Measurements from ENCODE around the gene NCR3LG1.

NCR3LG1 gene

DNA sequence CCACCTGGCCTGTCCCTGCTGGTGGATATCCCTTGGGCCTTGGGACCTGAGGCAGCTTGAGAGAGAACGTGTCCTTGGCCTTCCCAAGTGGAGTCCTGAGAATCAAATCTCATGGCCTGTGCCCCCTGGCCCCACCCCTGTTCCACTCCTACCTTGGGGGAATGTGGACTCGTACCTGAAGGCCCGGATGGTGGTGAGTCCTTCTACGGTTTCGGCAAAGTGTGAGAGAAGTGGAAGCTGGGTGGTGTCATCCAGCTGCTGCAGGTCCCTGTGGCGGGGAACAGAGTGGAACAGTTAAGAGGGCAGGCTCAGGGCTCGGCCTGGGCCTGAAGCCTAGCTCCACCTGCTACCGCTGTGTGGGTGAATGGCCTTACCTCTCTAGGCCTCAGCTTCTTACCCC is 50.9 kb downstream of the NCR3LG1 start:
- no peak overlapping the region for H2BK5ac ChIP-seq (ENCODE audit: low read depth, low read length, poor library complexity, severe bottlenecking)
- 88% methylated on average over 8 of the region's 8 CpGs for WGBS

DNA sequence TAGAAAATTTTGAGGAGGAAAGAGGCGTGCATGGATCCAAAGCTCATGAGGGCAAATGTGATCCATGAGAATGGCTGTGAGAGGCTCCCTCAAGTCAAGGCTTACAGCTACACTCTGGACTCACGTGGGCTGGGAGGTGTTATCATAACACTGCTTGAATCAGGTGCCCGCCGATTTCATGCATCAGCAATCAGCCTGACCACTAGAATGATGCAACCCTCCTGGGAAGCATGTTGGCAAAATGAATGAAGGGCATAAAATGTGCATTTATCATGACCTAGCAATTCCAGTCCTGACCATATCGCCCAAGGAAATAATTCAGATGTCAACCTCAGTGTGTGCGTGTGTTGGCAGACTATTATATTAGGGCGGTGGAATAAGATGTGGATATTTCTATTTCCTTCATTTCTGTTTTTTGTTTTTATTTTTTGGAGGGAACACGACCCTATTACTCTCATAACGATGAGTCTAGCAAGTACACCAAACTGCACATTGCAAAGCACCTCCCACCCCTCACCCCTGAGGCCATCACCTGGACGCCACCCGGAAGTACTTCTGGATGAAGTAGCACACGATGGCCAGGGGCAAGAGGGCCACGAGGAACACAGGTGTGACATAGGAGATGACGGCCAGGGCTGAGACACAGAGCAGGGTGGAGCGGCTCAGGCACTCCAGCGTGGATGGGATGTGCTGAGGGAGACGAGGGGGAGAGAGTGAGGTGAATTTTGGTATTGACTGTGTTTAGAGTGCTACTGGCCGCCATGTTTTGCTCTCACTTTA is 52.6 kb downstream of the NCR3LG1 start:
- 94% methylated on average over 15 of the region's 18 CpGs for WGBS
- Histone ChIP-seq H2BK12ac (ENCODE audit: low read length in 2 of 2) (no peak overlapping the region), H4K8ac (ENCODE audit: low read length) (no peak overlapping the region), H3K4me1 (ENCODE audit: control insufficient read depth, insufficient read depth, low read depth, low read length) (peaks cover 2% of the 10 kb centered on the region), H3K18ac (ENCODE audit: low read depth in 1 of 2, low read length in 2 of 2) (no peak overlapping the region), H3K9ac (ENCODE audit: low read length) (no peak overlapping the region), H2BK15ac (ENCODE audit: low read depth, poor library complexity, severe bottlenecking) (no peak overlapping the region), H3K36me3 (ENCODE audit: control insufficient read depth in 1 of 2, insufficient read depth in 2 of 2, low read depth in 1 of 2, low read length in 2 of 2) (no peaks in the 10 kb centered on the region), H3K4ac (ENCODE audit: low read depth in 1 of 2, low read length in 2 of 2) (no peak overlapping the region), H3K27ac (ENCODE audit: low read length, poor library complexity, severe bottlenecking) (no peak overlapping the region), H3K79me1 (replicated peaks; ENCODE audit: low read length, poor library complexity, severe bottlenecking) (no peaks in the 10 kb centered on the region), H2BK120ac (ENCODE audit: low read depth, low read length) (no peak overlapping the region), H4K91ac (ENCODE audit: low read length) (no peak overlapping the region), H2AK5ac (ENCODE audit: low read length, severe bottlenecking) (no peak overlapping the region), H3K9me3 (ENCODE audit: control insufficient read depth, low read length) (no peaks in the 10 kb centered on the region), H3K14ac (ENCODE audit: low read length in 2 of 2) (no peak overlapping the region), H3K4me2 (ENCODE audit: low read length, poor library complexity, severe bottlenecking) (no peak overlapping the region), H3K27me3 (ENCODE audit: control insufficient read depth in 1 of 2, insufficient read depth in 1 of 2, low read length in 2 of 2) (peaks cover 5 to 29% of the 10 kb centered on the region in 2 experiments), H3K23ac (ENCODE audit: low read length in 2 of 2) (no peak overlapping the region), H3K4me3 (ENCODE audit: insufficient read depth in 1 of 2, low read depth in 1 of 2, low read length in 2 of 2) (no peak overlapping the region), H2AFZ (ENCODE audit: low read depth, low read length) (no peak overlapping the region), H2BK5ac (ENCODE audit: low read depth, low read length, poor library complexity, severe bottlenecking) (no peak overlapping the region)
- no peak for DNase-seq

More for the DNA sequence above, 50.9 kb downstream of the NCR3LG1 start:
- Histone ChIP-seq H3K9ac (ENCODE audit: low read length) (no peak overlapping the region), H2AFZ (ENCODE audit: low read depth, low read length) (no peak overlapping the region), H2BK15ac (ENCODE audit: low read depth, poor library complexity, severe bottlenecking) (peak overlapping the region; percentile 26), H2BK120ac (ENCODE audit: low read depth, low read length) (no peak overlapping the region), H4K91ac (ENCODE audit: low read length) (no peak overlapping the region), H3K4me1 (ENCODE audit: control insufficient read depth, insufficient read depth, low read depth, low read length) (peaks cover 2% of the 10 kb centered on the region), H2BK12ac (ENCODE audit: low read length in 2 of 2) (no peak overlapping the region), H2AK5ac (ENCODE audit: low read length, severe bottlenecking) (no peak overlapping the region), H4K8ac (ENCODE audit: low read length) (no peak overlapping the region), H3K14ac (ENCODE audit: low read length in 2 of 2) (no peak overlapping the region), H3K4me2 (ENCODE audit: low read length, poor library complexity, severe bottlenecking) (no peak overlapping the region), H3K18ac (ENCODE audit: low read depth in 1 of 2, low read length in 2 of 2) (no peak overlapping the region), H3K4me3 (ENCODE audit: insufficient read depth in 1 of 2, low read depth in 1 of 2, low read length in 2 of 2) (no peak overlapping the region), H3K27me3 (ENCODE audit: control insufficient read depth in 1 of 2, insufficient read depth in 1 of 2, low read length in 2 of 2) (peaks cover 9 to 34% of the 10 kb centered on the region in 2 experiments), H3K4ac (ENCODE audit: low read depth in 1 of 2, low read length in 2 of 2) (no peak overlapping the region), H3K27ac (ENCODE audit: low read length, poor library complexity, severe bottlenecking) (no peak overlapping the region), H3K9me3 (ENCODE audit: control insufficient read depth, low read length) (no peaks in the 10 kb centered on the region), H3K36me3 (ENCODE audit: control insufficient read depth in 1 of 2, insufficient read depth in 2 of 2, low read depth in 1 of 2, low read length in 2 of 2) (no peaks in the 10 kb centered on the region), H3K23ac (ENCODE audit: low read length in 2 of 2) (no peak overlapping the region), H3K79me1 (replicated peaks; ENCODE audit: low read length, poor library complexity, severe bottlenecking) (no peaks in the 10 kb centered on the region)
- DNase-seq = no peak

DNA sequence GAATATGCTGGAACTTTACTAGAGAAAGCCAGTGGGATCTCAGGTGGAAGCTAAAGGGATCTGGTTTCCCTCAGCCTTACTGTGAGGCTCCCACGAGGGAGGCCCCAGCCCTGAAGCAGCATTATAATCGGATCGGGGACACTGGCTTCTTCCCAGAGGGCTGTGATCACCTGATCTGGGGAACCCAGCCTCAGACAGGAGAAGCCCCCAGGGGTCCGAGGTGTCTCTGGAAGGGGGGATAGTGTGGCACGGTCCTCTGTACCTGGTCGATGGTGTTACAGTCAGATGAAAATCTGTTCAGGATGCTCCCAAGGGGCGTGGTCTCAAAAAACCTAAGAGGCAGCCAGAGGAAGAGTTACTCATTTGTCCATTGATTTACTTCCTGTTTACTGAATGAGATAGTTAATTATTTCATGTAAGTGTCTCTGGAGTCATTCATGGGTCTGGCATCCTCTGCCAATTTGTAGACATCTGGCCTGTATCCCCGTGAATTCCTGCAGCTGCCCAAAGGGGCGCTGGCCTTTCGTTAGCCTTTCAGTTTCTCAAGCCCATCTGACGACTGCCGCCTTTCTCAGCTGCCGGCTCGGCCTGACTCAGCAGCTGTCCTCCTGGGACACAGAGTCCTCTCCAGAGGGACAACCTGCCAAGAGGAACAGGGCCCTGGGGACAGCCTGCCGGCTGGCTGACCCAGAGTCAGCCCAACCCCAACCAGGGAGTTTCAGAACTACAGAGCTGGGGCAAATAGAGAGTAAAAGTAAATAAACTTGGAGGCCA is 53.8 kb downstream of the NCR3LG1 start:
- no peak overlapping the region for H3K9ac ChIP-seq (ENCODE audit: low read length)
- no peak overlapping the region for H3K23ac ChIP-seq (ENCODE audit: low read length in 2 of 2)
- H3K36me3 ChIP-seq (ENCODE audit: control insufficient read depth in 1 of 2, insufficient read depth in 2 of 2, low read depth in 1 of 2, low read length in 2 of 2) = no peaks in the 10 kb centered on the region
- no peak overlapping the region for H3K18ac ChIP-seq (ENCODE audit: low read depth in 1 of 2, low read length in 2 of 2)
- peak overlapping the region; percentile 32 for H2BK15ac ChIP-seq (ENCODE audit: low read depth, poor library complexity, severe bottlenecking)
- no peaks in the 10 kb centered on the region for H3K9me3 ChIP-seq (ENCODE audit: control insufficient read depth, low read length)
- H3K14ac ChIP-seq (ENCODE audit: low read length in 2 of 2) = peak overlapping the region in 1 of 2 experiments; percentile 25
- no peak overlapping the region for H4K8ac ChIP-seq (ENCODE audit: low read length)
- no peak overlapping the region for H3K4me2 ChIP-seq (ENCODE audit: low read length, poor library complexity, severe bottlenecking)
- no peaks in the 10 kb centered on the region for H3K79me1 ChIP-seq (replicated peaks; ENCODE audit: low read length, poor library complexity, severe bottlenecking)
- no peak overlapping the region for H2BK5ac ChIP-seq (ENCODE audit: low read depth, low read length, poor library complexity, severe bottlenecking)
- H3K27ac ChIP-seq (ENCODE audit: low read length, poor library complexity, severe bottlenecking) = no peak overlapping the region
- no peak overlapping the region for H2BK12ac ChIP-seq (ENCODE audit: low read length in 2 of 2)
- H2AFZ ChIP-seq (ENCODE audit: low read depth, low read length) = peak overlapping the region; percentile 3
- no peak overlapping the region for H2AK5ac ChIP-seq (ENCODE audit: low read length, severe bottlenecking)
- 32% methylated on average over 15 of the region's 15 CpGs for WGBS
- peaks cover 2% of the 10 kb centered on the region for H3K4me1 ChIP-seq (ENCODE audit: control insufficient read depth, insufficient read depth, low read depth, low read length)
- no peak overlapping the region for H3K4ac ChIP-seq (ENCODE audit: low read depth in 1 of 2, low read length in 2 of 2)
- peaks cover 8 to 23% of the 10 kb centered on the region in 2 experiments for H3K27me3 ChIP-seq (ENCODE audit: control insufficient read depth in 1 of 2, insufficient read depth in 1 of 2, low read length in 2 of 2)
- H2BK120ac ChIP-seq (ENCODE audit: low read depth, low read length) = no peak overlapping the region
- H4K91ac ChIP-seq (ENCODE audit: low read length) = no peak overlapping the region
- peak; percentile 70 for DNase-seq
- H3K4me3 ChIP-seq (ENCODE audit: insufficient read depth in 1 of 2, low read depth in 1 of 2, low read length in 2 of 2) = peak overlapping the region in 1 of 2 experiments; percentile 11

Data from mesenchymal stem cell (in vitro differentiated cells and primary cell).